Right lung (tissue), 5 donors: Measurements from ENCODE around the gene ADGRA1. TPM values are rescaled to one million over a fixed set of nuclear protein-coding genes. Genes with fewer than 3 reads are reported as not detected.

Source experiments
- DNase-seq, 2 donors: peaks; one replicate each; pipeline ENCODE4 v3.0.0-alpha.2; 2013
- polyA plus RNA-seq, 5 donors: library from polyadenylated mRNA; unstranded; fragments of 120-200 nt; gene quantifications; one replicate each; pipeline versions ENCODE4 v1.2.1 to v1.2.3, GENCODE V29; 2013; ENCODE audit warnings: inconsistent platforms in 1 of 5, low replicate concordance in 1 of 5; ENCODE audit not compliant: insufficient read length in 5 of 5, insufficient read depth in 1 of 5

ADGRA1 gene
- polyA plus RNA-seq, 5 donors = 0.08 to 0.28 (median 0.10) TPM; not detected in 1

DNA sequence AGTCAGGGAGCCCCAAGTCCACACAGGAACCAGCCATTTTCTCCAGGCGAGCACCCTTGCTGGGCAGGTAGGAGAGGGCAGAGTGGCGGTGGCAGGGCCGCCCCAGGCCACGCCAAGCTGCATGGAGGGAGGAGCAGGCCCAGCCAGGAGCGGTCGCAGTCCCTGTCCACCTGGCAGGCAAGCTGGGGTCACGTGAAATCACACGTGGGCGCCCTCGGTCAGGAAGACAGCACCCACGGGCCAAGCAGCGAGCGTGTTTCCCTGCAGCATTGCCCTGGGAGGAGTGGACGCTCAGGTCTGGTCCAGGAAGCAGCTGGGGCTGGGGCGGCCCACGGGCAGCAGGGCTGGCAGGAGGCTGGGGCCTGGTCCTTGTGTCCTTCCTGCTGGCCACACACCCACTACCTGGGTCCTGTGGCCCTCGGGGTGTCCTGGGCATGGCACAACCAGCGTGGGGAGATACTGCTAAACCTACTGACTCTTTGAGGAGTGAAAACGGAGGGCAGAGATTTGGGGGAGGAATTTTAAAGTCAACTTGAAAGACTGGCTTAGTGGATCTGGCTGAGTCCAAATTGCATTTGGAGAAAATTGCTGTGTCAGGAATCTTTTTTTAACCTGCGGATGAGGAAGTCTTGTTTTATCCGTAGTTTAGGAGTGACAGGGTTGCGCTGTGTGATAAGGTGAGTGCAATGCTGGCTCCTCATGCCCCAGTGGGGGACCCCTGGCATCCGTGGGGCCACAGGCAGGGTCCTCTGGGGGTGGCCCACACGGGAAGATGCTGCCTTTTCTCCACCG lies 12.2 kb upstream of the ADGRA1 start:
- no peak for DNase-seq

DNA sequence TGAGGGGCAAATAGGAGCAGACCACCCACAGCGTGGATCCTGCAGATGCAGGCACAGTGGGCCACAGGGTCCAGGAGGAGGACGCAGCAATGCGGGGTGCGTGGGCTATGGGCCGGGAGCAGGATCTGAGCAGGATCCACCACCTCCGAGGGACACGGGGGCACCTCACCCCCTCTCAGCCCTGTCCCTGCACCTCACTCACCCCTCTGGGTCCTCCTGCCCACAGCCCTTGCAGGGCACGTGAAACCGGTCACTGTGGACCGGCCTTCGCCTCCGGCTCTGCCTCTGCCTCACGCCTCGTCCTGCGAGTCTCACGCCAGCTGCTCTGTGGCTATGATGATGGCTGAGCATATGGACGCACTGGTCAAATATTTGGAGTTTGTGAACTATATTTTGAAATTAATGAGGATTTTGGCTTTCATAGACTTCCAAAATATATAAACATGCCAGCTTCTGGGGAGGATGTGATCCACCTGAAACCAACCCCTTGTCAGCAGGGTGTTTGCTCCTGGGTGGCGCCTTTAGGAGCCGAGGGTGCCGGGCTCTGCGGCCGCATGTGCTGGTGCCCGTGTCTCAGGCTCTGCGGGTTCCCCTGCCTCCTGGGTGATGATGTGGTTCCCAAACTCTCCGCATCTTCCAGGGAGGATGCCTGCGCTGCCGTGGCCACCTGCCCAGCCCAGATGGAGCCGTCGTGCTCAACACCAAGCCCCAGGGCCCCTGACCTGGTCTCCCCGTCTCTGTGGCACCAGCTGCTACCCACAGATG lies 11.3 kb upstream of the ADGRA1 start:
- no peak for DNase-seq

DNA sequence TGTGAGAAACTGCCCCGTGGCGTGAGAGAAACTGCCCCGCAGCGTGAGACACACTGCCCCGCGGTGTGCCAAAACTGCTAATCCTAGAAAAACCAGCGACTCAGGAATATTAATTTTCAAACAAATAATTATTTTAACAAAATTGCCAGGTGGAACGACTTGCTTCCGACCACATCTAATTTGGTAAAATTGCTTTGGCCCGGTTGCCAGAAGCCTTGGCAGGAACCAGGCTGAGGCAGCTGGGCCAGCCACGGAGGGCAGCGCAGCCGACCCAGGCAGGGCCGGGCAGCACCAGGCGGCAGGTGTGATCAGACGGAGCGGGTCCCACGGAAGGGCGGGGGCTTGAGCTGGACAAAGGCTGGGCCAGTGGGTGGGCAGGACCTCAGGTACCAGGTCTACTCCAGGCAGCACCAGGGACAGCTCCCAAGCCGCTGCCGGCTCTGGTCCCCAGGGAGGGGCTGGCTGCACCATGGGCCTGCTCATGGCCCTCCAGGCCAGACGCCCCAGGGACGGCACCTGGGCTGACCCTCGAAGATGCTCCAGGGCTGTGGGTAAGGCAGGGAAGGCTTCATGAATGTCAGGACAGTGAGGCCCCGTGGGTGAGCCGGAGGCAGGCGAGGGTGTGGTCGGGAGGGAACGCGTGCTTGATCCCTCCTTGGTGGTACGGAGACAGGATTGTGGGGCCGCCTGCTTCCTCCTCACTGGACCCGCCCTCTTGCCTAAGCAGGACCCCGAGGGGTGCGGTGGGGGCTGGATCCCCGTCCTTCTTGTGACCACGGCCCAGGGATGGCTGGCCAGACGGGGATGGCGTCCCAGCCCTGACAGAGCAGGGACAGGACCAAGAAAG lies 7.7 kb upstream of the ADGRA1 start:
- no peak for DNase-seq

DNA sequence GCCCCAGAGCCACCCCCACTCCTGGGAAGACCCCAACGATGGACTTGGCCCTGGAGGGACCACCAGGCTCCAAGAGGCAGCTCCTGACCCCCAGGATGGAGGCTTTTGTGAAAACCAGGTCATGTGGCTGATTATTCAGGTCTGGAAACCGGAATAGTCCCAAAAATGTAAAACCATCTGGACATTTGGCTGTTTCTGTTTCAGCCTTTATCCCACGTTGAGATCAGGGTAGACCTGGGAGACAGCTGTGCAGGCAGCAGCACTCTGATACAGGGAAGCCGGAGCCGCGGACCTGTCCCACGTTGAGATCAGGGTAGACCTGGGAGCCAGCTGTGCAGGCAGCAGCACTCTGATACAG lies 7.1 kb upstream of the ADGRA1 start:
- no peak for DNase-seq

DNA sequence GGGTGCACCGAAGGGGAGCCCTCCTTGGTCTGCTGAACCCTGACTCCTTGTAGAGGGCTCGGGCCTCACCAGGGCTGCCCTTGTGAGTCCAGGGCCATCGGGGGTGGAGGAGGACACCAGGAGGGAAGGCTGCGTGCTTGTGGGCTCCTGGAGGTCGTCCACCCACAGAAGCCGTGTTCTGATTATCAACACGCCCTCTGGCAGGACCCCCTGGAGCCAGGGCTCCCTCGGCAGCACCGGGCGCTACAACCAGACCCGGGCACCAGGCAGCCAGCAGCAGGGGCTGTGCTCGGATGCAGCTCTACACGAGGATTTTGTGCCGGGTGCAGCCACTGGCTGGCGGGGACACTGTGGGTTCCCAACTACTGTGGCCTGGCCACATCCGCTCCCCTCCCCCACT lies 6.1 kb upstream of the ADGRA1 start:
- no peak for DNase-seq

DNA sequence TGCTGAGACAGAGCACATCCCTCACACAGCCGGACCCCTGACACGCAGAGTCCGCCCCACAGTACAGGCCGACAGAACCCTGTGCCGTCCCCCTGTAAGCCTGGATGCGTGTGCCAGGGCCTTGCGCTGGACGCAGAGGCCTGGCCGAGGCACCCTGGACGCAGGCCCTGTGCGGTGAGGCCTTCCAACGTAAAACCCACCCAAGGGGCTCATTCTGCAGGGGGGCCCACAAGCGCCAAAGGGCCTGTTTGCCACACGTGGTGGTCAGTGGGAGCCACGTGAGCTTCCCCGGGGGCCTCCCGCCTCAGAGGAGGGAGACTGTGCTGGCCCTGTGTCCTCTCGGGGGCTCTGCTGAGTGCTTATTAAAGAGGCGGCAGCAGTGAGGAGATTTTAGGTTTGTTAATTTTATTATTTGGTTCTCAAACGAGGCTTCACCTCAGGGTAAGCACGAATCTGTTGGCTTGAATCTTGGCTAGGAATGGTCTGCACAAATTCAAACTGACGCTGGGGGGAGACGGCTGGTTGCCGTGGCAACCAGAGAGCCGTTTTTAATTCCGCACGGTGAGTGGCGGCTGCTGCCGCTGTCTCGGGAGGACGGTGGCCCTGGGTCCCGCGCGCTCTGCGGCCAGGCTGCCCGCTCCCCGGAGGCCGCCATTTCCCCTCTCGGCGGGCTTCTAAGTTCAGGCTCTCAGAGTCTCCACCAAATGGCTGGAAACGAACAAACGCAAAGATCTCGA lies 4.9 kb upstream of the ADGRA1 start:
- DNase-seq = no peak

DNA sequence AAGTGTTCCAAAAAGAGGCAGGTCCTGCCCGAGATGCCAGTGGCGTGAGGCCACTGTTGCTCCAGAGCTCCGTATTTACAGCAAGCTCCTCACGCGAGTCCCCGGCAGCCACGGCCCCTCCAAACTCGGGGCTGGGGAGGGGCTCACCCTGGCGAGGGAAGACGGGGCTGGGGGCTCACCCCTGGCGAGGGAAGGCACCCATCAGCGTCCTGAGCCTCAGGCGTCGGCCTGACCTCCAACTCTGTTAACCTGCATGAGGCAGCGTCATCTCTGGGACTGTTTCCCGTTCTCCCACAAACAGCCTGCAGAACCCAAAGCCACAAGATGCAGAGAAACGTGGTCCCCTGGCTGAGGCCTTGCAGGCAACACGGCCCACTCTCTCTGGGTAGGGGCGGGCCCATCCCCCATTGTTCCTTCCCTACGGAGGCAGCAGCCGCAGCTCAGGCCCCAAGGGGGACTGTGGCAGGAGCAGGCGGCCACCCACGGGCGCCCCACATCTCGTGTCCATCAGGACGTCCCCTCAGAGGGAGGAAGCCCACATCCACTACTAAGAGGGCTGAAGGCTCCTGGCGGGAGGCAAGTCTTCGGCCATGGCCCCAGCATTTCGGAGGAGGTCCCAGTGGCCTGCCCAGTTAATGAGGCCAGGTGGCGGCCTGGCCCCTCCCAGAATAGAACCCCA lies 4.2 kb upstream of the ADGRA1 start:
- no peak for DNase-seq

DNA sequence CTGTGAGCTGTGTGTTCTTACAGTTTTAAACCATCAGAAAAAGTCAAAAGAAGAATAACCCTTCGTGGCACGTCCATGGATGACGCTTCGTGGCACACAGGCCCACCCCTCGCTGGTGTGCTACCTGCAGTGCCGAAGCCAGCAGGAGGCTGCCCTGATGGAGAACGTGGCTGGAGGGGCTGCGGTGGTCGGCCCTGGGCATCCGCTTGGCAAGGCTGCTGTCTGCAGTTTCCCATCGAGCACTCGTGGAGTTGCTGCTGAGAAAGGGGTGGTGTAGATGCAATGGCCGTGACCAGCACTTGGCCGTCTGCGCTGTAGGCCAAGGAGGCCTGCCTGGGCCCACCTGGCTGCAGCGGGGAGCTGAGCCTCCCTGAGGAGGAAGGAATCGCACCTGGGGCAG lies 3.2 kb upstream of the ADGRA1 start:
- no peak for DNase-seq

DNA sequence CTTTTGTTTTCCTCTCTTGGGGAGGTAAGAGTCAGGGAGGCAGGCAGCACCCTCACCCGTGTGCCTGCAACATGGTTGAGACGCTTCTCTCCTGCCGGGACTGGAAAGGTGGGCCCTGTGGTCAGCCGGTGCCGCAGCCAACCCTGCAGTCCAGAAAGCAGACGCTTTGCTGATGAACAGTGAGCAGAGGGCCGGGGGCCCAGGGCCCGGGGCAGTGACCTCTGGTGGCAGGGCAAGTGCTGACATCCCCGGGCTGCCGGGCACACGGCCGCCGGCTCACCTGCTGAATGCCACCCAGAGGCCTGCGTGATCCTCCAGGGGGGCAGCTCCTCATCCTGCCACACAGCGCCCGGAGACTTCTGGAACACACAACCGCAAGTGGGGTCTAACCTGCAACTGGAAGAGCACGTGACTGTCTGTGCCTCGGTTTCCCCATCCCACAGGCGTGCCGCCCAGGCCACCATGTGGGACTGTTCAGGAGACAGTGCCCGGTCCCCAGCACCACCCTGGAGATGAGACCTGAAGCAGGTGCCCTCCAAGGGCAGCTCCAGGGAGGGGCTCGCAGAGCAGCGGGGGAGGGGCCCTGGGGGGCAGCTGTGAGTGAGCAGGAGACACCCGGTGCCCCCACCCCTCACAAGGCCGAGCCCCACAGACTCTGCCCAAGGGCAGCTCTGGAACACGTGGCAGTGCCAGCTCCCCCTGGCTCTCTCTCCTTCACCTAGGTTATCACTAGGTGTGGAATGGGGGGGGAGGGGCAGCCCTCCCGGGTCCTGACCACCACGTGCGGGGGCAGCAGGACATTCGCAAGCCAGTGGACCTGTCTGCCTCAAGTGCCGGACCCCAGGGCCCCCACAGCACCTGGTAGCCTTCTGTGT lies 2.2 kb upstream of the ADGRA1 start:
- DNase-seq = no peak

DNA sequence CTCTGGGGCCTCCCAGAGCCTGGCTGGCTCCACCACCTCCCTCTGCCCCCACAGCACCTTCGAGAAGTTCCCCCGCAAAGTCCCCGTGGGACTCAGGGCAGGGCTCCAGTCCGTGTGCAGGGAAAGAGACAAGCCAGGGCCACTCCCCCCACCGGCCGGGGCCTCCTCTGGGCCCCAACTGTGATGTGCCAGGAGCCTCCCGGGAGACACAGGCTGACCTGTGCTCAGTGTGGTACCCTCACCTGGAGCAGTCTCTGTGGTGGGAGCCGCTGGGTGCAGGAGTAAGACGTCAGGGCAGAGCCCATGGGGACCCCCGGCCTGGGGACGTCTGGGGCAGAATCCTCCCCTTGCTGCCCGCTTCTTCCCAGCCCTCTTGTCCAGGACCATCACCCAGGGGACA lies 1.5 kb upstream of the ADGRA1 start:
- DNase-seq = no peak

DNA sequence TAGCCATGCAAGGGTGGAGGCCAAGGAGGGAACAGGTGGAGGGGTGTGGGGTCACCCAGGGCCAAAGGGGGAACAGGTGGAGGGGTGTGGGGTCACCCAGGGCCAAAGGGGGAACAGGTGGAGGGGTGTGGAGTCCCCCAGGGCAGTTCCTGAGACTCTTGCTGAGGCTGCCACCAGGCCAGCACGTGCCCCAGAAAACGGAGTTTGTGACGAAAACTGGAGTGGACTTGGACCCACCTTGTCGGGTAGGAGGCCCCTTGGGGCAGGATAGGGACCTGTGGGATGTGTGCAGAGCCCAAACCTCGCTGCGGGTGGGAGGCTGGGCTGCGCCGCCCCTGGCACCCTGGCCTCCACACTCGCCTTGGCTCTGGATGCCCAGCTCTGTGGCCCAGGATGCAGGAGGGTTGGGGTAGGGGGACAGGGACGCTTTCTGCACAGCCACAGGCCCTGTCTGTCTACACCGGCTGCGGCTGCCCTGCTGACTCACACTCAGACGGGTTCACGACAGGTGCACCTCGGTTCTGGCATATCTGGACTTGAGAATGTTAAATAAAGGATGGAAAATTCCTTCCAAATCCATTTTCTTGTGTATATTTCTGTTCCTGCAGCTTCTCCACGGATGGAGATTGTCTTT lies 562 bp upstream of the ADGRA1 start:
- no peak for DNase-seq

DNA sequence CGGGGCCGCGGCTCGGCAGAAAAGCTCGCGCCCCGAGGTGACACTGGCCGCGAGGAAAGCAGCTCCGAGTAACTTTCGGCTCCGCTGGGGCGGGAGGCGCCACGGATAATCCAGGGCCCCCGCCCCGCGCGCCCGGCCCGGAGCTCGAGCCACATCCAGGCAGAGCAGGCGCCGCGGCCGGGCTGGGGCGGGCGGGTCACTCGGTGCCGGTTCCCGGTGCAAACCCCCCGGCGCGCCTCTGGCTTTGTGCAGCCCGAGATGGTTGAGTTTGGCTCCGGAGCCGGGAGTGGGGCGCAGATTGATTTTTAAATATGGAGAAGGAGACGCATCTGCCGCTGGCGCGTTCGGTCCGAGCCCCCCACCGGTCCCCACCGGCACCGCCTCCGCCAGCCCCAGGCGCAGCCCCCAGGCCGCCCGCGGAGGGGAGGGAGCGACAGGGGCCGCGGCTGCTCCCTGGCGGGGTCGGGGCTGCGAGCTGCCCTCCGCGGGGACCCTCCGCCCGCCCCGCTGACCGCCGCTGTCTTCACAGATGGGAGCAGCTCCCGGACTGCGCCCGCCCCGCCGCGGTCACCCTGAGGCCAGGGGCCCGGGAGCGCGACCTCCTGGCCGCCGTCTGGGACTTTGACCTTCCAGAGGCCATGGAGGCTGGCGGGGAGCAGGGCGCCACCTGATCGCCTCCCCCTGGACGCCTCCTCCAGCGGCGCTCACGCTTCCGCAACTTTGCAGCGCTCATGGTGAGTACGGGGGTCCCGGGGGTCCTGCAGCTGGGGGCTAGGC lies 643 bp downstream of the ADGRA1 start:
- DNase-seq = no peak

DNA sequence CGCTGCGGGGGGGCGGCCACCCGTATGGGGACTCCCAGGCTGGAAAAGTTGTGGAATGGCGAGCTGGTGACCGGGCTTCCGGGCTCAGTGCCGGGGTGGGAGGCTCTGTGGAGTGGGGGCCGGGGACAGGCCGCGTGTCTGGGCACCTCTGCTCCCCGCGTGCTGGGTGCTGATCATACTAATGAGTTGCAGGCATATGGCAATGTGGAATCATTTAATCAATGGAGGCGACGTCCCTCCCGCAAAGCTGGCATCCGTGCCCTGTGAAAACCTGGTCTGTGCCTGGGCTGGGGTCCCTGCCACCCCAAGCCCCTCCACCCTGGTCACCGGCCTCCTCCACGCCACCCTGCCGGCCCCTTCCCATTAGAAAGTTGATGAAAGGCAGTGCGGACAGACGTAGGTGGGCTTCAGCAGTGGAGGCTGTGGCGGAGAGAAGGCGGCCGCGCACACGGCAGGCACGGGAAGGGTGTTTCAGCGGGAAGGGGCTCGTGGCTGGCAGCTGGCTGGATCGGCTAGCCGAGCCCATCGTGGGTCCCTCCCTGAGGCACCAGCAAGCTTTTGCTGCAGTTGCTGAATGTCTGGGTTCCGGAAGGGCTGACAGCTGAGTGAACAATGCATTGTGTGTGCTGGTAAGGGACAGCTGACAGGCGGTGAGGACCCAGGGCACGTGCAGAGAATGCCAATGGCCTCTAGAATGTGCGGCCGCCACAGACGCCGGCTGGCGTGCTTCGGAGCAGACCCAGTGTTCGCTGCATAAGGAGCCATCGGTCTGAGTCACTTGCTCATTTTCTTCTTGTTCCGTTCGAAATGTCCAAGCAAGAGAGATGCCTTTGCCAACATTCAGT lies 1.5 kb downstream of the ADGRA1 start:
- no peak for DNase-seq

DNA sequence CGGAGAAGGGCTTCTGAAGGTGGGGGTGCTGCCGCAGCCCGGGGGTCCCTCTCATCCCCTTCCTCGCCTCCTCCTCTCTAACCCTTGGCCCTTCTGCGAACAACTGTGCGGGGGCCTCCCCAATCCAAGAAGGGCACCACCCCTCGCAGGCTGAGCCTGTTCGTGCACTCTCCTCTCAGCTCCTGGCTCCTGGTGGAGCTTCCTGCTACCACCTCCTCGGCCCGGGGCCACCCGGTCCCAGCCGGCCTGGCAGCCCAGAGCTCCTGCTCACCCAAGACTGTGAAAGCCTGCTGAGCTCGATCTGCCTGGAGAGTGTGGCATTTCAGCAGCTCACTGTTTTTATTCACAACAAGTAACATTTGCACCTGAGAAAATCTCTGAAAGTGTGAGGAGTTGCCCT lies 2.4 kb downstream of the ADGRA1 start:
- DNase-seq = no peak

DNA sequence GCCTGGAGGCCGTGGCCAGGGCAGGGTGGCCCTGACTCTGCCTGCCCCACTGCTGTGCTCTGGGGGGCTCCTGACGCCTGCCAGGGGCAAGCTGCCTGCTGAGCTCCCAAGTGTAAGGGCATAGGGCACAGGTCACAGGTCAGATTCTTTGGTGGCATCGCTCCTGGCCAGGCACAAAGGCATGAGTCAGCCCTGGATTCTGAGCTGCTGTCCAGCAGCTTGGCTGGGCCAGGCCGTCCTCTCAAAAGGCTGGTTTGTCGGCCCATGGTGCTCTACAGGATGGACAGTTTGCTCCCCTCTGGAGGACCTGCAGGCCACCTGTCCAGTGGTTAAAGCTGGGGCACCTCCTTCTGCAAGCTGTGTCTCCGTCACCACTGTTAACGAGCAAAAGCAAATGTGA lies 2.9 kb downstream of the ADGRA1 start:
- DNase-seq = no peak

DNA sequence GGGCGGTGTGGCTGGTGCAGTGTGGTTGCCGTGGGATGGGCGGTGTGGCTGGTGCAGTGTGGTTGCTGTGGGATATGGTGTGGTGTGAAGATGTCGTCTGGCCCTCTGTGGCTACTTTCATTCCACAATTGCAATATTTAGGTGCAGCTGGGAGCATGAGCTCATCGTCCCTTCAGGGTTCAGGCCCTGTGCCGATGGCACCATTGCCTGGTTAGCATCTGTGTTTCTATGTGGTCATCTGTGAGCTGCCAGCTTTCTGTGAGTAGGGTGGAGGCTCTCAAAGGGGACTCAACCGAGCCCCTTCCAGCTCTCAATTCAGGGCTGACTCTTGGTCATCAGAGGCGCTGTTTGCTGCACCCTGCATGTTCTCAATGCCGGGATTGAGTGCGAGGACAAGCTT lies 3.6 kb downstream of the ADGRA1 start:
- no peak for DNase-seq

DNA sequence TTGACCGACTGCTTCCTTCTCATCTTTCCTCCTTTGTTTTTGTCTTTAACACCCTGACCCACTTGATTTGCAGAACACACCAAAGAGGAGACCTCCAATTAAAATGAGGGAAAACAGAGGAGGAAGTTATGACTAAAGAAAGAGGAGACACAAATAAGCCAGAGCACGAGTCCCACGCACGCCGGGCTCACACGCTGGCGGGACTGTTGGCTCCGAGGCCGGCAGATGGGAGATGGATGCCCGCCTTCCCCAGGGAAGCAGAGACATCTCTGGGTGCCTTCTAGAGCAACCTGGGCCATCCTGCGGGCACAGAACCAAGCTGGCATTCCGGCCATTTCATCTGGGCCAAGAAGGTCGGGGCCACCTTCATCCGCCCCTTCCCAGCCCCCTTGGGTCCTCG lies 5.6 kb downstream of the ADGRA1 start:
- DNase-seq = no peak

DNA sequence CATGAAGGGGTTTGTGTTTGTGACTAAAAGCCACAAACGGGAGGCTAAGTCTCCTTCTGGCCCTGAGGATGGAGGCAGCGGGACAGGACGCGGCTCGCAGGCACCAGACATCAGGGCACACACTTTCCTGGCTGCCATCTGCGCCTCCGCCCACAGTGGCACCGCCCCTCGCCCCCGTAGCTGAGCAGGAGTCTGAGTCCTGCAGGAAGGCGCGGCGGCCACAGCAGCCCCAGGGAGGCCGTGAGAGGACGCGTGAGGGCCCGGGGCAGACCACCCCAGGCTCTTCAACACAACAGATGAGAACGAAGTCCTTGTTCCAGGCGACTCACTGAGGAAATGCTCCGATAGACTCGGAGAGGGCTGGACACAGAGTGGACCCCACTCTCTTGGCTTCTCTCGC lies 6.6 kb downstream of the ADGRA1 start:
- DNase-seq = no peak
